Endothelial cell (in vitro differentiated cells): ENCODE data around the gene RHOH. TPM values are rescaled to one million over a fixed set of nuclear protein-coding genes. Genes with fewer than 3 reads are reported as not detected.

Experiments
- DNase-seq: peaks from one replicate; pipeline ENCODE4 v3.0.0; 2021; ENCODE audit warnings: low spot score
- H3K27ac Mint-ChIP-seq: one replicate; pipeline ENCODE4 v1.8.0; 2021; ENCODE audit warnings: mixed read lengths, inconsistent platforms; ENCODE audit not compliant: unreplicated experiment
- H3K27me3 Mint-ChIP-seq: one replicate; pipeline ENCODE4 v1.8.0; 2021; ENCODE audit warnings: mild to moderate bottlenecking, moderate library complexity, mixed read lengths, inconsistent platforms; ENCODE audit not compliant: unreplicated experiment
- H3K36me3 Mint-ChIP-seq: one replicate; pipeline ENCODE4 v1.8.0; 2021; ENCODE audit warnings: mild to moderate bottlenecking, low read depth, mixed read lengths, inconsistent platforms; ENCODE audit not compliant: unreplicated experiment
- H3K4me1 Mint-ChIP-seq: one replicate; pipeline ENCODE4 v1.8.0; 2021; ENCODE audit warnings: mild to moderate bottlenecking, mixed read lengths, inconsistent platforms; ENCODE audit not compliant: unreplicated experiment
- H3K4me3 Mint-ChIP-seq: one replicate; pipeline ENCODE4 v1.8.0; 2021; ENCODE audit warnings: mild to moderate bottlenecking, mixed read lengths, inconsistent platforms; ENCODE audit not compliant: unreplicated experiment
- H3K9me3 Mint-ChIP-seq: one replicate; pipeline ENCODE4 v1.8.0; 2021; ENCODE audit warnings: mixed read lengths, inconsistent platforms; ENCODE audit not compliant: unreplicated experiment
- CTCF ChIP-seq: fragments of 200-600 bp; sonication (generic); IDR thresholded peaks from one replicate; pipeline ENCODE4 v1.5.0; 2021; ENCODE audit warnings: antibody characterized with exemption; ENCODE audit not compliant: unreplicated experiment
- total RNA-seq: library from RNA; stranded (reverse); fragmentation: NEBNext Ultra II Directional; extraction: Animal tissue kit (Norgen Biotek cat#: 25700); gene quantifications from one replicate; pipeline ENCODE4 v1.2.1, GENCODE V29; 2021; ENCODE audit not compliant: unreplicated experiment

RHOH gene
- total RNA-seq, 1 donor from 2014 or later, result 20.4 TPM

GRCh38 chr4:40232610-40233009 is 35.8 kb downstream of the RHOH start:
- Mint-ChIP-seq H3K4me1 (peaks cover 4% of the 10 kb centered on the region), H3K27ac (no peak overlapping the region), H3K4me3 (no peak overlapping the region), H3K27me3 (no peaks in the 10 kb centered on the region), H3K9me3 (no peaks in the 10 kb centered on the region), H3K36me3 (peaks cover 12% of the 10 kb centered on the region)
- TF ChIP-seq CTCF, result no peak
- DNase-seq, result no peak

DNA sequence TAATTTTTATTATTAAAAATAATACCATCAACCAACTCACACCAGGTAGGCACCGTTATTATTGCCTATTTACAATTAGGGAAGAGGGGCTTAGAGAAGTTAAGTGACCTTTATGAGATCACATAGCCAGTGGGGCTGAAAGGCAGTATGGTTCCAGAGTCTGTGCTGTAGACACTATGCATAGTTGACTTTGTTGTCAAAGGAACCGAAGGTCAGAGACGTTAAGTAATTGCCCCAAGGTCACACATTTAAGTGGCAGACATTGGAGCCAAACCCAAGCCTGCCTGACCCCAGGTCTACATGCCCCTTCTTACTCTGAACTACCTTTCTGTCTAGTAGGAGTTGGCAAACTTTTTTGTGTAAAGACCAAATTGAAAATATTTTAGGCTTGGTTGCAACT is 36.4 kb downstream of the RHOH start:
- Mint-ChIP-seq H3K27ac (no peak overlapping the region), H3K4me3 (no peak overlapping the region), H3K27me3 (peaks cover 3% of the 10 kb centered on the region), H3K9me3 (no peaks in the 10 kb centered on the region), H3K36me3 (peaks cover 16% of the 10 kb centered on the region), H3K4me1 (peaks cover 8% of the 10 kb centered on the region)
- DNase-seq, result no peak
- TF ChIP-seq CTCF, result no peak

DNA sequence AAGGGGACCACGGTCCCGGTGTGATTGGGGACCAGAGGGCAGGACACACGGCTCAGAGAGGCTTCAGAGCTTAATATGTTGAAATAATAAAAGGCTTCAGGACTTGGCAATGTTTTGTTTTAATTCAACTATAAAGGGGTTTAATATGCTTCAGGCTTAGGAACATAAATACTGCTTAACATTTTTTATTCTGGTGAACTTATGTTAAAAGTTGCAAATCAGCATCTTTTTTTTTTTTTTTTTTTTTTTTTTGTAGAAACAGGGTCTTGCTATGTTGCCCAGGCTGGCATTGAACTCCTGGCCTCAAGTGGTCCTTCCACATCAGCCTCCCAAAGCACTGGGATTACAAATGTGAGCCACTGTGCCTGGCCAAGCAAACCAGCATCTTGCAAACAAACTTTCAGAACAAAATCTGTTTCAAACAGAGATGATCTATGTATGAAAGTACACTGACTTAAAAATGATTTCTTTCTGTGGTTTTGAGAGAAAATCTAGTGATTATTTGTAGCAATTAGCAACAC is 37.7 kb downstream of the RHOH start:
- no peak for TF ChIP-seq CTCF
- Mint-ChIP-seq H3K4me3 (no peak overlapping the region), H3K36me3 (peaks cover 13% of the 10 kb centered on the region), H3K4me1 (peaks cover 12% of the 10 kb centered on the region), H3K27ac (no peak overlapping the region), H3K9me3 (no peaks in the 10 kb centered on the region), H3K27me3 (peaks cover 3% of the 10 kb centered on the region)
- DNase-seq, result no peak

- no peak for DNase-seq
- H3K4me3 Mint-ChIP-seq, result peak overlapping the region; percentile 77
- peaks cover 12% of the 10 kb centered on the region for H3K4me1 Mint-ChIP-seq
Observed at GRCh38 chr4:40238008-40238699, 41.3 kb downstream of the RHOH start.

More at GRCh38 chr4:40238008-40238699, 41.3 kb downstream of the RHOH start:
- Mint-ChIP-seq H3K27ac (peak overlapping the region; percentile 5), H3K27me3 (peaks cover 3% of the 10 kb centered on the region), H3K36me3 (peaks cover 8% of the 10 kb centered on the region), H3K9me3 (no peaks in the 10 kb centered on the region)
- TF ChIP-seq CTCF, result no peak
